Ovary (tissue), 3 donors: ENCODE results near the gene MYBPC1.

ENCODE experiments used
- EP300 ChIP-seq: sonication (generic); formaldehyde crosslinking; IDR thresholded peaks from one replicate; pipeline ENCODE4 v1.6.1; 2017; ENCODE audit warnings: antibody characterized with exemption
- POLR2A ChIP-seq: fragments of 450-650 bp; IDR thresholded peaks from one replicate; pipeline ENCODE4 v1.6.1; 2017; ENCODE audit warnings: antibody characterized with exemption, mild to moderate bottlenecking, moderate library complexity
- TF ChIP-seq, protein P1 (sequence below), 3 donors: fragments of 450-650 bp in 2 of 3; fragments of 200-600 bp in 1 of 3; IDR thresholded peaks; one replicate each; pipeline versions ENCODE4 v1.5.1 to v1.8.0; 2016 to 2022; ENCODE audit warnings: antibody characterized with exemption in 3 of 3, mild to moderate bottlenecking in 1 of 3
- donor health status: DM: no; HTN: no; CAD: no.

GRCh38 chr12:101667591-101667990 is 72.8 kb downstream of the MYBPC1 start:
- TF ChIP-seq, protein P1, sequence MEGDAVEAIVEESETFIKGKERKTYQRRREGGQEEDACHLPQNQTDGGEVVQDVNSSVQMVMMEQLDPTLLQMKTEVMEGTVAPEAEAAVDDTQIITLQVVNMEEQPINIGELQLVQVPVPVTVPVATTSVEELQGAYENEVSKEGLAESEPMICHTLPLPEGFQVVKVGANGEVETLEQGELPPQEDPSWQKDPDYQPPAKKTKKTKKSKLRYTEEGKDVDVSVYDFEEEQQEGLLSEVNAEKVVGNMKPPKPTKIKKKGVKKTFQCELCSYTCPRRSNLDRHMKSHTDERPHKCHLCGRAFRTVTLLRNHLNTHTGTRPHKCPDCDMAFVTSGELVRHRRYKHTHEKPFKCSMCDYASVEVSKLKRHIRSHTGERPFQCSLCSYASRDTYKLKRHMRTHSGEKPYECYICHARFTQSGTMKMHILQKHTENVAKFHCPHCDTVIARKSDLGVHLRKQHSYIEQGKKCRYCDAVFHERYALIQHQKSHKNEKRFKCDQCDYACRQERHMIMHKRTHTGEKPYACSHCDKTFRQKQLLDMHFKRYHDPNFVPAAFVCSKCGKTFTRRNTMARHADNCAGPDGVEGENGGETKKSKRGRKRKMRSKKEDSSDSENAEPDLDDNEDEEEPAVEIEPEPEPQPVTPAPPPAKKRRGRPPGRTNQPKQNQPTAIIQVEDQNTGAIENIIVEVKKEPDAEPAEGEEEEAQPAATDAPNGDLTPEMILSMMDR (IDR thresholded peaks at IDR 0.05): no peak
- TF ChIP-seq POLR2A (no peak), EP300 (no peak)
